ENCODE data around the gene OR14A2.
"Not testable (repeated sequence)": the region's sequence is repeated elsewhere in the genome, so short reads cannot be mapped to it uniquely, and the experiment has no call there.

The OR14A2 gene

GRCh38 chr1:247748041-247748440 is at the start of gene OR14A2:
Gene OR14A2, minus strand, starts transcription at chr1:247748141.
- DNase-seq (ENCODE audit: low read depth): no peak

GRCh38 chr1:247797518-247797917 is 49.6 kb upstream of the OR14A2 start:
- DNase-seq (ENCODE audit: low read depth): no peak

- DNase-seq (ENCODE audit: low read depth): no peak
These were observed 21.7 kb upstream of the OR14A2 start for GRCh38 chr1:247769603-247770002.

DNA sequence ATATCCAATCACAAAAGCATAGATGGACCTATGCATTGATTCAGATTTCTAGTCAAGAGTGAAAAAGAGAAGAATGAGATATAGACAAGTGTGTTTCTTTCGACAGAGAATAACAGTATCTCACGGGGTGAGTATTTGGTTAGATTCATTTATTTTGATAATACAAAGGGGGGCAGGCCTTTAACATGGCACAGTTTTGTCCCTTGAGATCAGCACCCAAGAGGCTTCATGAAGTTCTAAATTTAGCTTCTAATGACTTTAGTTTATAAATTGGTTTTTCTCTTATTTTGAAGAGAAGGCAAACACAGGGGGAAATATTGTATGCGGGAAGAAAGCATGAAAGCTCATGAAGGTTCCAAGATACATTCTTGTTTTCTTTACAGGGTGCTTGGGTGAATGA is 12.5 kb upstream of the OR14A2 start, which contains the start of gene OR1C1:
TSS of gene OR1C1 (minus strand) at position 101 of the 400 bp plus-strand sequence. CDS start 2,150 bp downstream, outside the sequence.
- no peak for DNase-seq (ENCODE audit: low read depth)

- not testable (repeated sequence) for DNase-seq (ENCODE audit: low read depth)
These were observed 6.4 kb upstream of the OR14A2 start for GRCh38 chr1:247754311-247754710.

DNA sequence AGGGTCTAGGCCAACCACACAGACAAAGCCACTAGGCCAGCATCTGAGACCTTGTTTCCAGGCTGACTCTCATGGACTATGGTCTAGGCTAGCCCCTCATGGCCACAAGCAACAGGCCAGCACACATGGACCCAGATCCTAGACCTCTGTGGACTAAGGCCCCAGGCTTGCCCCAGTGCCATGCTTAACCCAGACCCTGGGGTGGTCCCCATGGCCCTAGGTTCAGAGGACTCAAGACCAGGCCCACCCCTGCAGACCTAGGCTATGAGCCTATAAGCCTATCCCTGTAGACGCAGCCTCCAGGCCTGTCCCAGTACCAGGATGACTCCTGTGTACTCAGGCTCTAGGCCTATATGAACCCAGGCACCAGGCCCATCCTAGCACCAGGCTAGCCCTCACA is 1.9 kb upstream of the OR14A2 start:
- no peak for DNase-seq (ENCODE audit: low read depth)

DNA sequence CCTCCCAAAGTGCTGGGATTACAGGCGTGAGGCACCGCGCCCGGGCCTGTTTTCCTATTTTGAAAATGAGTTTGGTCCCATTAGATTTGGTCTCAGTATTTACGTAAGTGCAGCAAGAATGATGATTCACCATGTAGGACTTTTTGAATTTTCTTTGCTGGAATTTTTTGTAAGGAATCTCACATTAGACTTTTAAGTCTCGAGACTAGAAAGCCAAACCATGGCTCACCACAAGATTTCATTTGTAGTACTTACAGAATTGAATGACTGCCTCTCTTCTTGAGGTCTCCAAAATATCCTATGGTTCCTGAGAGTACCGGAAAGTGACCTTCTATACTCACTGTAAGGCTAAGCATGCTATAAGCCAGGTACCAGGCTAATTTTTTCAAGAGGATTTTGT is 325 bp downstream of the OR14A2 start:
- no peak for DNase-seq (ENCODE audit: low read depth)

DNA sequence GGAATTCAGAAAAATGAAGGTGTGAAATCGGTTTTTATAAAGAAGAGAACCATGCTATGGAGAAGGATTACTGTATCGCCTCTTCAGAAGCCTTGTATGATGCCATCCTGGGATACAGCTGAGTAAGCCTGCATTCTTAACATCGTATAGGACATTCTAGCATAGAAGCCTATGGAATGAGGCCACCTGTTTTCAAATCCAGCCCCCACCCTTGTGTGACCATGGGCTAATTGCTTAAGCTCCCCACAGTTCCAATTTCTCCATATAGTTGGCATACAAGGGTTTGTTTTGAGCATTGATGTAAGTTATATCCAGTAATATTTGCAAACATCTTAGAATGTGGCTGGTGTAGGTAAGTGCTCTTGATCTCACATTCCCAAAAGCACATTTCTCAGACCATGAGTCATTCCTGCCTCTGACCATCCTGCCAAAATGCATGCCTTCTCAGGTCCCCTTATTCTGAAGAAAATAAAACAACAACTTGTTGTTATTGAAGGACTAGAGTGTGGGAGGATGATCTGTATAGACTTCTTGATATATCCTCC is 1.5 kb downstream of the OR14A2 start:
- DNase-seq (ENCODE audit: low read depth): no peak

GRCh38 chr1:247742215-247742760 is 5.7 kb downstream of the OR14A2 start:
- DNase-seq (ENCODE audit: low read depth): not testable (repeated sequence)

DNA sequence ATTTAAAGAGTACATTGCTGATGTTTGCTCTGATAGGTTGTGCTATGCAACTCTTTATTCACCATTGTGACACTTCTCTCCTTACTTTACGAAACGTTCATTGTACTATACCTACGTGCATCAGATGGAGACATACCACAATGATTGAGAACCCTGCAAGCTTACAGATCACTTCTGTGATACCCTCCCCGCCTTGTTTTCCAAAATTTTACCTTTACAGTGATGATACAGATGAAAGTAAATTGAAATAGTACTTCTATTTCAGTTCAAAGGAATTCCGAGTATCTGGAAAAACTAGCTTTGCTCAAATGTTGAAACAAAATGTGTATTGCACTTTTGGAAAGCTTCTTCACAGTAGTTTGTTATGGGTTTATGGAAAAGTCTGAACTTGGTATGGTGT is 6.2 kb downstream of the OR14A2 start:
- no peak for DNase-seq (ENCODE audit: low read depth)

DNA sequence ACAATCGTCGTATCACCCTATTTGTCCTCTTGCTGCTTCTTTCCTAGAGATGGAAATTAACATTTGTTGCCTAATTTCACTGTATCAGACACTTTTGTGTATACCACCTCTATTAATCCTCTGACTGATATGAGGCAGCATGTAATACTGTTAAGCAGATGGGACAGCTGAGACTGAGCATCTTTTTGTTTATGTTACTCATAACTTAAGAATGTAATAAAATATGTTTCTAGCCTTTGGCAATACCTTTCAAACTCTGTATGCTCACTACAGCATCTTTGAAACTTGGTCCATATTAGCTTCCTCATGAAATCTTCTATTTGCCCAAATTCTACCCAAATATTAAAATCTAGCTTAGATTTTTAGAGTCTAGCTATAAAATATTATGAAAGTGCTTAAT is 7.2 kb downstream of the OR14A2 start:
- DNase-seq (ENCODE audit: low read depth): no peak

DNA sequence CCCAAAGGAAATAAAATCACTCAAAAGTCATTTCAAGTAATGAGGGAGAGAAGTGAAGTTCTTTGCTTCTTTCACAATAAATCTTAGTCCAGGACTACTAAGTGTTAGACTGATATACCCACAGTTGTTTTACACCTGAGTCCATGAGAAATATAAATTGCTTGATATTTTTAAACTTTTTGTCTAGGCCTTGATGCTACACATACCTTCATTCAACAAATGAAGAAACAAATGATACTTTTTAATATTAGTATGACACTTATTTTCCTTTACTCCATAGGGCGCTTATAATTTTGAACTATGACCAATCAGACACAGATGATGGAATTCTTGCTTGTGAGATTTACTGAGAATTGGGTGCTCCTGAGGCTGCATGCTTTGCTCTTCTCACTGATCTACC is 9.6 kb downstream of the OR14A2 start, which contains the start of gene OR14K1:
TSS of gene OR14K1 (plus strand) at position 301 of the 400 bp plus-strand sequence. CDS start at position 301, 0 bp downstream.
- DNase-seq (ENCODE audit: low read depth): no peak

- no peak for DNase-seq (ENCODE audit: low read depth)
These were observed 26.7 kb downstream of the OR14A2 start for GRCh38 chr1:247721222-247721621.

DNA sequence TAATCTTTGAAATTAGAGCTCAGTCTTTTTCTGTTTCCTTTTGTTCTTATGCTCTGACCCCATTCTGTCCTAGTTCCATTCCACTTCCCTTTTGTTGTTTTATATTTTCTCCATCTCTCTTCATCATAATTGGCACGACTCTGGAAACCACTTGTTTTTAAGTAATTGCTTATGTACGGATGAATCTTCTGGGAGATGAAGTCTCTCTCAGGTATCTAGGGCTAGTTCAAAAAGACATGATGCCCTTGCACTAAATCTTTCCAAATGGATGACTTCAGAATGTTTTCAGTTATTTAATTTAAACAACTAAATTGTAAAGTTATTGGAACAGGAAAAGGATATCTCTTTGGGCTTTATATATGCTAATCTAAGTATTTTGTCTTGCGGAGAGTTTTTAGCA is 31.4 kb downstream of the OR14A2 start, which contains the start of gene OR6F1:
TSS of gene OR6F1 (minus strand) at position 101 of the 400 bp plus-strand sequence. CDS start 3,891 bp downstream, outside the sequence.
- DNase-seq (ENCODE audit: low read depth): no peak

GRCh38 chr1:247713753-247714152 is 34.2 kb downstream of the OR14A2 start:
- no peak for DNase-seq (ENCODE audit: low read depth)

DNA sequence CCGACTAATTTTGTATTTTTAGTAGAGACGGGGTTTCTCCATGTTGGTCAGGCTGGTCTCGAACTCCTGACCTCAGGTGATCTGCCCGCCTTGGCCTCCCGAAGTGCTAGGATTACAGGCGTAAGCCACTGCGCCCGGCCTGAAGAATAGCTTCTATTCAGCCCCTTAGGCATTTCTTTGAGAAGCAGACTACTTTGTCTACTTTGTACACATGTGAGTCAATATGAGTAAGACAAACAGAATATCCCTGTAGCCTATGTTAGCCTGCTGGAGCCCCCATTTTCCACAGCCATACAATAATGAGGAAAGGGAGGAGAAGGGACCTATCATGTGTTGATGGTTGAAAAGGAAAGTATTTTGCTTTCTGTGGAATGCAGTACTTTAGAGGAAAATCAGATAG is 37.3 kb downstream of the OR14A2 start:
- DNase-seq (ENCODE audit: low read depth): not testable (repeated sequence)

DNA sequence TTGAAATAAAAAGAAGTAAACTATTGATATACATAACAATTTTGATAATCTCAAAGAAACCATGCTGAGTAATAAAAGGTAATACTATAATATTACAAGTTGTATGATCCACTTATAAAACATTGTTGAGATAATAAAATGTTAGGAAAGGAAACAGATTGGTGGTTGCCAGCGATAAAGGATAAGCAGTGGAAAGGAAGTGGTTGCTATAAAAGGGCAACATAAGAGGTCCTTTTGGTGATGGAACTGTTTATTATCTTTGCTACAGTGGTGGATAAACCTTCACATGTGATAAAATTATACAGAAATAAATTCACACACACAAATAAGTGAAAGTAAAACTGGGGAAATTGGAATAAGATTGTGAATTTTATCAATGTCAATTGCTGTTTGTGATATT is 46.6 kb downstream of the OR14A2 start:
- no peak for DNase-seq (ENCODE audit: low read depth)

DNA sequence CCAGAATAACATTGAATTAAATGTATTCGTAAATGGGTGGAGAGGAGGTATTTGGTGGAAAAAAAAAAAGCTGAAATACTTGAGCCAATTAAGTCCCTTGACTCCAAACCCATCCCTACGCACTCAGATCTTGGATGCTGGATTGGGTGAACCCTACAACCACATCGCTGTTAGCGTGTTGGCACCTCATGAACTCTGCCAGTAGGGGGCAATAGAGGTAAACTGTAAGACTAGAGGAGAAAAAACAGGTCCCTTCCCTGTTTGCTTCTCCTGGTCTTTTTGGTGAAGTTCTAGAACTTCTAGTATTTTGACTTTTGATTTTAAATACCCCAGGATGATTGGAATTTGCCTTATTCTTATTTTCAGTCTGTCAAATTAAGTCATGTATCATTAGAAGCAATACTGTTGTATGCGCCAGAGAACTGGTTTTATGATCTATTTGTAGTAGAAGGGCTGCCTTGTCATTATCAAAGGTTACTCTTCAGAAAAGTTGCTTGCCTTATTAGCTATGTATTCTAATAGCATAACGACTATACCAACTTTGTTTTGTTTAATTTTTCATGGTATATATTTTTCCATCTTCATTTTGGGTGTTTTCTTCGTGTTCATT is 66.5 kb downstream of the OR14A2 start:
- DNase-seq (ENCODE audit: low read depth): no peak

DNA sequence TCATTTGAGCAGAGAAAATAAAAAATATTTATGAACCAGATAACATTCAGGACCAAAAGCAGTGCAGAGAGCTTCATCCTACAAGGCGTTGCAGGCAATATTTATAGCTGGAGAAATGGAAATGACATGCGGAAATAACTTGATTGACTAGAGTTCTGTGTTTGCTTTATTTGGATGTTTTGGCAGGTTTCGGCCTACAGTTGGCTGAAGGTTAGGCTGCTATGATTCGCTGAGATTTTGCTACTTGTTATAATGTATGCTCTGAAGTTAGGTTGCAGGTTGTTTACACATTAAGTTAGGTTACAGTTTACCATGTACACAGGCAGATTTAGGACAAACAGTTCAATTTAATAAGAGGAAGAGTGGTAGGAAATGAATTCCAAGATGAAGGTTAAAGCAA is 67.8 kb downstream of the OR14A2 start:
- no peak for DNase-seq (ENCODE audit: low read depth)

- DNase-seq (ENCODE audit: low read depth): no peak
These were observed 68.3 kb downstream of the OR14A2 start, which contains the start of gene OR13G1 for GRCh38 chr1:247679639-247680038. Gene OR13G1, minus strand, starts transcription at chr1:247679739. Its CDS starts 6,698 bp downstream, at chr1:247673041.

All from activated T-helper 9 cell treated with anti-CD3 and anti-CD28 coated beads, Interleukin-2, amount 50 U/mL, for 16 hours (primary cell).